Activated T-cell treated with anti-CD3 and anti-CD28 coated beads, Interleukin-2, amount 50 U/mL, for 24 hours (primary cell): Measurements from ENCODE around the gene ACSM2B.
"Not testable (repeated sequence)": the region's sequence is repeated elsewhere in the genome, so short reads cannot be mapped to it uniquely, and the experiment has no call there.

Experiments
- DNase-seq: peaks from one replicate; pipeline ENCODE4 v3.0.0-alpha.2; 2020
- H3K27ac Mint-ChIP-seq: 2 replicates; pipeline ENCODE4 v1.8.0; 2020; ENCODE audit warnings: mild to moderate bottlenecking, mixed read lengths
- H3K27me3 Mint-ChIP-seq: 2 replicates; pipeline ENCODE4 v1.8.0; 2020; ENCODE audit warnings: mixed read lengths
- H3K36me3 Mint-ChIP-seq: 2 replicates; pipeline ENCODE4 v1.8.0; 2020; ENCODE audit warnings: low read depth, mixed read lengths
- H3K4me1 Mint-ChIP-seq: 2 replicates; pipeline ENCODE4 v1.8.0; 2020; ENCODE audit warnings: low read depth, mixed read lengths
- H3K4me3 Mint-ChIP-seq: 2 replicates; pipeline ENCODE4 v1.8.0; 2020; ENCODE audit warnings: mild to moderate bottlenecking, moderate library complexity, mixed read lengths
- H3K9me3 Mint-ChIP-seq: 2 replicates; pipeline ENCODE4 v1.8.0; 2020; ENCODE audit warnings: mixed read lengths

The ACSM2B gene

DNA sequence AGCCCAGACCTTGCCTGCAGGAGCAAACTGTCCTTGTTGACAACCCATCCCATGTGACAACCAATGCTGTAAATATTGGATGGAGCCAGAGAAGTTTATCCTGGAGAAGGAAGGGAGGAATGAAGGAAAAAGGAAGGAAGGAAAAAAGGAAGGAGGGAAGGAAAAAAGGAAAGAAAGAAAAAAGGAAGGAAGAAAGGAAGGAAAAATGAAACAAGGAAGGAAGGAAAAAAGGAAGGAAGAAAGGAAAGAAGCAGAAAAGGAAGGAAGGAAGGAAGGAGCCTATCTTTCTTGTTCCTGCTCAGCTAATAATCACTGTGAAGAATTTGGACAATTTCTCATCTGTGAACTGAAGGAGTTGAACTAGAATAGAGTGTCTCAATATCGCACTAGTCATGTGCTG, 56.1 kb downstream of the ACSM2B start:
- Mint-ChIP-seq H3K4me1 (no peaks in the 10 kb centered on the region), H3K9me3 (peaks cover under 1% of the 10 kb centered on the region), H3K27ac (no peak overlapping the region), H3K4me3 (no peak overlapping the region), H3K36me3 (no peaks in the 10 kb centered on the region), H3K27me3 (peaks cover 15% of the 10 kb centered on the region)
- DNase-seq: no peak

- Mint-ChIP-seq H3K9me3 (peaks cover 7% of the 10 kb centered on the region), H3K27me3 (peaks cover 24% of the 10 kb centered on the region), H3K36me3 (no peaks in the 10 kb centered on the region), H3K27ac (no peak overlapping the region), H3K4me1 (no peaks in the 10 kb centered on the region), H3K4me3 (no peak overlapping the region)
- no peak for DNase-seq
Measured at GRCh38 chr16:20519231-20519630, 56.9 kb downstream of the ACSM2B start.

DNA sequence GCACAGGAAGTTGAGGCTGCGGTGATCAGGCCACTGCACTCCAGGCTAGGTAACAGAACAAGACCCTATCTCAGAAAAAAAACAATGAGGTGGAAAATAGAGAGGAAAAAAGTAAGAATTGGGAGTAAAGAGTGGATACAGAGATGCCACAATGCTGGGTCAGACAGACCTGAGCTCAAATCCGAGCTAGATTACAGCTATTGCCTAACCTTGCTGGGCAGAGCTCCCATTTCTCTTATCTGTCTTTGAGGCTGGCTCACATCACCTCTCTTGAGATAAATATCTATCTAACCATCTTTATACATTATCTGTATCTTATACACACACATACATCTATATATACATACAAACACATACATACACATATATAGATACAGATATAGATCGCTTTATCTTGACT, 59.0 kb downstream of the ACSM2B start:
- Mint-ChIP-seq H3K4me1 (no peaks in the 10 kb centered on the region), H3K36me3 (no peaks in the 10 kb centered on the region), H3K27me3 (peaks cover 35% of the 10 kb centered on the region), H3K27ac (no peak overlapping the region), H3K9me3 (peaks cover 7% of the 10 kb centered on the region), H3K4me3 (no peak overlapping the region)
- DNase-seq: no peak

- H3K4me3 Mint-ChIP-seq: no peak overlapping the region
- peaks cover 7% of the 10 kb centered on the region for H3K9me3 Mint-ChIP-seq
- H3K4me1 Mint-ChIP-seq: no peaks in the 10 kb centered on the region
- H3K36me3 Mint-ChIP-seq: no peaks in the 10 kb centered on the region
- peaks cover 37% of the 10 kb centered on the region for H3K27me3 Mint-ChIP-seq
- no peak for DNase-seq
- H3K27ac Mint-ChIP-seq: no peak overlapping the region
Measured at GRCh38 chr16:20515688-20516090, 60.5 kb downstream of the ACSM2B start.

DNA sequence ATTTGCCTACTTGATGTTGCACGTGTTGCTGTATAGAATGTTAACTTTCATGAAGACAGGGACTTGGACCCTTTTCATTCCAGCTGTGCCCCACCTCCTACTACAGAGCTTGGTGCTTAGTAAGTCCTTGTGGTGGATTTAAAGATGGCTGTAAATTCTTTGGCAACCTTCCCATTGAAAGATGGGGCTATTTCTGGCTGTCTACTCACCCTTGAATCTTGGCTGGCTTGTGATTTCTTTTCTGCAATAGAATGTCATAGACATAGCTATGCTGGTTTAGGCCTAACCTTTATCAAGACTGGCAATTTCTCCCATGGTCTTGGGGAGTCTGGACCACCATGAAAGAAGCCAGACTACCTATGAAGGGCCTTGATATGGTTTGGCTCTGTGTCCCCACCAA, 65.8 kb downstream of the ACSM2B start:
- Mint-ChIP-seq H3K27ac (no peak overlapping the region), H3K4me1 (no peaks in the 10 kb centered on the region), H3K36me3 (no peaks in the 10 kb centered on the region), H3K9me3 (peaks cover 26% of the 10 kb centered on the region), H3K27me3 (peaks cover 22% of the 10 kb centered on the region), H3K4me3 (no peak overlapping the region)
- no peak for DNase-seq

DNA sequence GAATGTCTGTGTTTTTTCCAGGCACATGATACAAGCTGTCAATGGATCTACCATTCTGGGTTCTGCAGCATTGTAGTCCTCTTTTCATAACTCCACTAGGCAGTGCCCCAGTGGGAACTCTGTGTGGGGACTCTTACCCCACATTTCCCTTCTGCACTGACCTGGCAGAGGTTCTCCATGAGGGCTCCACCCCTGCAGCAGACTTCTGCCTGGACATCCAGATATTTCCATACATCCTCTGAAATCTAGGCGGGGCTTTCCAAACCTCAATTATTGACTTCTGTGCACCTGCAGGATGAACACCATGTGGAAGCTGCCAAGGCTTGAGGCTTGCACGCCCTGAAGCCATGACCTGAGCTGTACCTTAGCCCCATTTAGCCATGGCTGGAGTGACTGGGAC, 68.9 kb downstream of the ACSM2B start:
- H3K27ac Mint-ChIP-seq: no peak overlapping the region

GRCh38 chr16:20504418-20504817, 71.7 kb downstream of the ACSM2B start:
- peaks cover 19% of the 10 kb centered on the region for H3K9me3 Mint-ChIP-seq
- peaks cover 2% of the 10 kb centered on the region for H3K27me3 Mint-ChIP-seq
- H3K4me1 Mint-ChIP-seq: no peaks in the 10 kb centered on the region
- DNase-seq: no peak
- H3K36me3 Mint-ChIP-seq: no peaks in the 10 kb centered on the region
- H3K27ac Mint-ChIP-seq: no peak overlapping the region
- no peak overlapping the region for H3K4me3 Mint-ChIP-seq

More for the DNA sequence above, 68.9 kb downstream of the ACSM2B start:
- H3K4me3 Mint-ChIP-seq: no peak overlapping the region
- H3K9me3 Mint-ChIP-seq: peaks cover 19% of the 10 kb centered on the region
- no peaks in the 10 kb centered on the region for H3K4me1 Mint-ChIP-seq
- peaks cover 4% of the 10 kb centered on the region for H3K27me3 Mint-ChIP-seq
- DNase-seq: no peak
- no peaks in the 10 kb centered on the region for H3K36me3 Mint-ChIP-seq

- H3K4me3 Mint-ChIP-seq: not testable (repeated sequence)
Measured at GRCh38 chr16:20491448-20491847, 84.7 kb downstream of the ACSM2B start.

DNA sequence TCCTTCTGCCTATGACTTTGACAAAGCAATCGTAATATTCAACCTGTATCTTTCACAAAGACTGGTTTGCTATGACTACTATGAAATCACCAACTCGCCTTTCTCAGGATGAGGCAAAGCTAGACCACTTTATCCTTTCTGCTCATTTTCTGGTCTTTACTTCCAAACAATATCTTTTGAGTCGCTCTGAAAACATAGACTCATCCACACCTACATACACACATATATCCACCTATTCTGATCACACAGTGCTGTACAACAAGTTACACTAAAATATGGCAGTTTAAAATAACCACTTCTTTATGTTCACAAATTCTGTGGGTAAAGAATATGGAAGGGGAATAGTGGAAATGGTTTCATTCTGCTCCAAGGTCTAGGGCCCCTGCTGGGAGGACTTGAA, 85.2 kb downstream of the ACSM2B start:
- not testable (repeated sequence) for H3K36me3 Mint-ChIP-seq, H3K4me1 Mint-ChIP-seq, DNase-seq, H3K27ac Mint-ChIP-seq, H3K4me3 Mint-ChIP-seq, H3K9me3 Mint-ChIP-seq, H3K27me3 Mint-ChIP-seq

More at GRCh38 chr16:20491448-20491847, 84.7 kb downstream of the ACSM2B start:
- not testable (repeated sequence) for H3K27me3 Mint-ChIP-seq, DNase-seq, H3K27ac Mint-ChIP-seq, H3K9me3 Mint-ChIP-seq, H3K36me3 Mint-ChIP-seq, H3K4me1 Mint-ChIP-seq
